ENCODE data around the gene LYPD6. TPM values are rescaled to one million over a fixed set of nuclear protein-coding genes. Genes with fewer than 3 reads are reported as not detected.

Gene LYPD6, protein sequence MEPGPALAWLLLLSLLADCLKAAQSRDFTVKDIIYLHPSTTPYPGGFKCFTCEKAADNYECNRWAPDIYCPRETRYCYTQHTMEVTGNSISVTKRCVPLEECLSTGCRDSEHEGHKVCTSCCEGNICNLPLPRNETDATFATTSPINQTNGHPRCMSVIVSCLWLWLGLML
- 5.4 TPM for polyA plus RNA-seq
- long read RNA-seq, donor 1 = 0 reads
- long read RNA-seq, donor 2, full-length matches to known transcripts = 3 of 3 reads
- long read RNA-seq, donor 2, partial matches to known transcripts = 0 of 3 reads
- long read RNA-seq, donor 2, other reads (novel, unspliced or antisense) = 0 of 3 reads
- long read RNA-seq, donor 3 = 0 reads
- long read RNA-seq, donor 4 = 0 reads
- long read RNA-seq, donor 5 = 0 reads
- long read RNA-seq, donor 6, full-length matches to known transcripts = 5 of 5 reads
- long read RNA-seq, donor 6, partial matches to known transcripts = 0 of 5 reads
- long read RNA-seq, donor 6, other reads (novel, unspliced or antisense) = 0 of 5 reads
- long read RNA-seq, donor 7, full-length matches to known transcripts = 1 of 1 reads
- long read RNA-seq, donor 7, partial matches to known transcripts = 0 of 1 reads
- long read RNA-seq, donor 7, other reads (novel, unspliced or antisense) = 0 of 1 reads
- long read RNA-seq, donor 8, full-length matches to known transcripts = 2 of 8 reads
- long read RNA-seq, donor 8, partial matches to known transcripts = 6 of 8 reads
- long read RNA-seq, donor 8, other reads (novel, unspliced or antisense) = 0 of 8 reads
- long read RNA-seq, donor 9, full-length matches to known transcripts = 2 of 2 reads
- long read RNA-seq, donor 9, partial matches to known transcripts = 0 of 2 reads
- long read RNA-seq, donor 9, other reads (novel, unspliced or antisense) = 0 of 2 reads
- long read RNA-seq, donor 10, full-length matches to known transcripts = 2 of 2 reads
- long read RNA-seq, donor 10, partial matches to known transcripts = 0 of 2 reads
- long read RNA-seq, donor 10, other reads (novel, unspliced or antisense) = 0 of 2 reads
- long read RNA-seq, donor 11, full-length matches to known transcripts = 2 of 2 reads
- long read RNA-seq, donor 11, partial matches to known transcripts = 0 of 2 reads
- long read RNA-seq, donor 11, other reads (novel, unspliced or antisense) = 0 of 2 reads

GRCh38 chr2:149330127-149331022 lies at the start of gene LYPD6:
Gene LYPD6 (plus strand): TSS chr2:149330587. CDS start chr2:149437709, 107,122 bp downstream.
- no peaks in the 10 kb centered on the region for H3K36me3 ChIP-seq (ENCODE audit: control insufficient read depth, insufficient read depth, low read length)
- H3K27me3 ChIP-seq (ENCODE audit: control insufficient read depth, insufficient read depth, low read length) = peaks cover 4% of the 10 kb centered on the region

GRCh38 chr2:149281441-149281840 lies 48.9 kb upstream of the LYPD6 start:
- H3K9me3 ChIP-seq (ENCODE audit: control insufficient read depth, low read depth, low read length) = no peaks in the 10 kb centered on the region
- no CpG with 5 or more reads among the region's 3 CpGs for WGBS (ENCODE audit: insufficient coverage, low lambda C conversion rate)
- DNase-seq = no peak

More at GRCh38 chr2:149330127-149331022, at the start of gene LYPD6:
- peak within 1 kb of the TSS; percentile 88 for H3K4me3 ChIP-seq (ENCODE audit: low read length)
- DNase-seq = peak; percentile 64 to 86
- WGBS (ENCODE audit: insufficient coverage, low lambda C conversion rate) = no CpG with 5 or more reads among the region's 96 CpGs
- H3K4me1 ChIP-seq (ENCODE audit: control insufficient read depth, insufficient read depth, low read length) = peaks cover 8% of the 10 kb centered on the region
- H3K9me3 ChIP-seq (ENCODE audit: control insufficient read depth, low read depth, low read length) = no peaks in the 10 kb centered on the region
- H3K27ac ChIP-seq (ENCODE audit: low read length) = peak within 1 kb of the TSS; percentile 88

GRCh38 chr2:149290662-149291061 lies 39.7 kb upstream of the LYPD6 start:
- H3K36me3 ChIP-seq (ENCODE audit: control insufficient read depth, insufficient read depth, low read length) = no peaks in the 10 kb centered on the region
- H3K27me3 ChIP-seq (ENCODE audit: control insufficient read depth, insufficient read depth, low read length) = no peaks in the 10 kb centered on the region
- H3K9me3 ChIP-seq (ENCODE audit: control insufficient read depth, low read depth, low read length) = no peaks in the 10 kb centered on the region
- H3K27ac ChIP-seq (ENCODE audit: low read length) = no peak overlapping the region
- no peak overlapping the region for H3K4me3 ChIP-seq (ENCODE audit: low read length)
- WGBS (ENCODE audit: insufficient coverage, low lambda C conversion rate) = no CpG with 5 or more reads among the region's 2 CpGs
- H3K4me1 ChIP-seq (ENCODE audit: control insufficient read depth, insufficient read depth, low read length) = no peaks in the 10 kb centered on the region
- no peak for DNase-seq

More at GRCh38 chr2:149281441-149281840, 48.9 kb upstream of the LYPD6 start:
- Histone ChIP-seq H3K27ac (ENCODE audit: low read length) (no peak overlapping the region), H3K4me3 (ENCODE audit: low read length) (no peak overlapping the region), H3K4me1 (ENCODE audit: control insufficient read depth, insufficient read depth, low read length) (peaks cover 8% of the 10 kb centered on the region), H3K36me3 (ENCODE audit: control insufficient read depth, insufficient read depth, low read length) (no peaks in the 10 kb centered on the region), H3K27me3 (ENCODE audit: control insufficient read depth, insufficient read depth, low read length) (no peaks in the 10 kb centered on the region)

GRCh38 chr2:149291881-149292280 lies 38.5 kb upstream of the LYPD6 start:
- no peaks in the 10 kb centered on the region for H3K4me1 ChIP-seq (ENCODE audit: control insufficient read depth, insufficient read depth, low read length)
- no peak for DNase-seq
- no peaks in the 10 kb centered on the region for H3K9me3 ChIP-seq (ENCODE audit: control insufficient read depth, low read depth, low read length)
- no peaks in the 10 kb centered on the region for H3K36me3 ChIP-seq (ENCODE audit: control insufficient read depth, insufficient read depth, low read length)
- H3K4me3 ChIP-seq (ENCODE audit: low read length) = no peak overlapping the region
- H3K27me3 ChIP-seq (ENCODE audit: control insufficient read depth, insufficient read depth, low read length) = no peaks in the 10 kb centered on the region
- H3K27ac ChIP-seq (ENCODE audit: low read length) = no peak overlapping the region

DNA sequence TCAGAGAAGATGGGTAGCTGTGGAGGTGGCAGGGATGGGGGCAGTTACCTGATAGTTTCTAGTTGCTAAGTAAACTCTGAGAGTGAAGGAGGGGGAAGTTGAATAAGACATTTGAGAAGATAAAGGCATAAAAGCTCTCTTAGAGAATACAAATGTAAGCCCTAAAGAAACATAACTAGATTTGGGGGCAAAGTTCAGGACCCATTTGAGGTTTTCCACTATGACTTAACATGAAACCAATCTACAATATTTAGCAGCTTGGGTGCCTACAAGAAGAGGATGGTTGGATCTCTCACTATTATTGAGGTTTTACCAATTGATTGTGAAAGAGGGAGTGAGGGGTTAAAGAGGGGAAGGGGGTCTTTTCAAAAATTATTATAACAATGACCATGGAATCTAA lies 34.4 kb upstream of the LYPD6 start:
- H3K4me1 ChIP-seq (ENCODE audit: control insufficient read depth, insufficient read depth, low read length) = no peaks in the 10 kb centered on the region
- no peaks in the 10 kb centered on the region for H3K36me3 ChIP-seq (ENCODE audit: control insufficient read depth, insufficient read depth, low read length)
- no peak overlapping the region for H3K27ac ChIP-seq (ENCODE audit: low read length)
- no peaks in the 10 kb centered on the region for H3K27me3 ChIP-seq (ENCODE audit: control insufficient read depth, insufficient read depth, low read length)
- DNase-seq = no peak
- H3K4me3 ChIP-seq (ENCODE audit: low read length) = no peak overlapping the region
- H3K9me3 ChIP-seq (ENCODE audit: control insufficient read depth, low read depth, low read length) = no peaks in the 10 kb centered on the region

DNA sequence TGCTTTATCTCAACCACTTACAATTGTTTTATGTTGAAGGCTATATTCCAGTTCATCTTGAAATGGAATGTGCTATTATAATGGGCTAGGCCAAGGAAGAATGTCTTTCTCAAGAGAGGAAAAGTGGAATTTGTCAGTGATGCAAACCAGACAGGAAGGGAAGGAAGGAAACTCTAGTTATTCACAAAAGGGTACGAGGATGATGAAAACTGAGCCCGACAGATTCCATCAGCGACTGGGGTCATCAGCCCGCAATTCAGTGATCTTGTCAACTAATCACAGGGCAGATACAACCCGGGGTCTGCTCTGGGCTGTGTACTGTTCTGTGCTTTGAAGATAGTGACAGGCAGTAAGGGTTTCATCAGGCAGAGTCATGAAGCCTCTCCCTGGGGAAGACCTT lies 23.4 kb upstream of the LYPD6 start:
- Histone ChIP-seq H3K4me3 (ENCODE audit: low read length) (no peak overlapping the region), H3K9me3 (ENCODE audit: control insufficient read depth, low read depth, low read length) (no peaks in the 10 kb centered on the region), H3K36me3 (ENCODE audit: control insufficient read depth, insufficient read depth, low read length) (no peaks in the 10 kb centered on the region), H3K27ac (ENCODE audit: low read length) (no peak overlapping the region), H3K27me3 (ENCODE audit: control insufficient read depth, insufficient read depth, low read length) (no peaks in the 10 kb centered on the region), H3K4me1 (ENCODE audit: control insufficient read depth, insufficient read depth, low read length) (no peaks in the 10 kb centered on the region)
- no CpG with 5 or more reads among the region's 5 CpGs for WGBS (ENCODE audit: insufficient coverage, low lambda C conversion rate)
- peak in 1 of 2 donors; percentile 15 for DNase-seq

DNA sequence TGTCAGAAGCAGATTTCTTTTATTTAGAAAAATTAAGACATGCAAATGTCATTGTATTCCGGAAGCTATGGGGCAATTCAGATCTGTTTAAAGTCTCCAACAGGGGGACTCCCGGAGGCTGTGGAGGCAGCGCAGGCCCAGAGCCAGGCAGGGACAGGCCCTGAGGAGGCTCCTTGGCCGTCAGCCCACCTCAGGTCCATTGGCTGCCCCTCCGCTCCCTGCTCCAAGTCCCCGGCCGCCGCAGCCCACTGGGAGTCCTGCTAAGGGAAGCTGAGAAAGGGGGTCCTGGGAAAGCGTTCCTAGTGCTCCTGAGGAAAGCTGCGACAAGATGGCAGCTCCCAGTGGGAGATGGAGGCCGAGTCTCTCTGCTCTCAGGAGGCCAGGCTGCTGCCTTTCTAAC lies 20.0 kb upstream of the LYPD6 start:
- Histone ChIP-seq H3K9me3 (ENCODE audit: control insufficient read depth, low read depth, low read length) (no peaks in the 10 kb centered on the region), H3K4me3 (ENCODE audit: low read length) (no peak overlapping the region), H3K27ac (ENCODE audit: low read length) (no peak overlapping the region), H3K36me3 (ENCODE audit: control insufficient read depth, insufficient read depth, low read length) (no peaks in the 10 kb centered on the region), H3K27me3 (ENCODE audit: control insufficient read depth, insufficient read depth, low read length) (no peaks in the 10 kb centered on the region), H3K4me1 (ENCODE audit: control insufficient read depth, insufficient read depth, low read length) (peaks cover 3% of the 10 kb centered on the region)
- no peak for DNase-seq
- WGBS (ENCODE audit: insufficient coverage, low lambda C conversion rate) = no CpG with 5 or more reads among the region's 11 CpGs

DNA sequence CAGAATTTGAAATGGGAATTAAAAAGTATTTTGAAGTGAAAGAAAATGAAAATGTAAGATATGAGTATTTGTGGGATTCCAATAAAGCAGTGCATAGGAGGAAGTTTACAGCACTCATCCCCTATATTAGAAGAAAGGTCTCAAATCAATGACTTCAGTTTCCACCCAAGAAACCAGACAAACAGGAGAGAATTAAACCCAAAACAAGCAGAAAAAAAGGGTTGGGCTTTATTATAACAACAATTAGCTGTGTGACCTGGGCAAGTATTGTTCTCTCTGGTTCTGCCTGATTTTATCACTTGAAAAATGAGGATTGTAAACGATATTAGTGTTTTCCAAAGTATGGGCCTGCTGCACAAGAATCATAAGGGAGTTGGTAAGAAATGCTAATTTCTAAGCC lies 18.3 kb upstream of the LYPD6 start:
- no peak for DNase-seq

DNA sequence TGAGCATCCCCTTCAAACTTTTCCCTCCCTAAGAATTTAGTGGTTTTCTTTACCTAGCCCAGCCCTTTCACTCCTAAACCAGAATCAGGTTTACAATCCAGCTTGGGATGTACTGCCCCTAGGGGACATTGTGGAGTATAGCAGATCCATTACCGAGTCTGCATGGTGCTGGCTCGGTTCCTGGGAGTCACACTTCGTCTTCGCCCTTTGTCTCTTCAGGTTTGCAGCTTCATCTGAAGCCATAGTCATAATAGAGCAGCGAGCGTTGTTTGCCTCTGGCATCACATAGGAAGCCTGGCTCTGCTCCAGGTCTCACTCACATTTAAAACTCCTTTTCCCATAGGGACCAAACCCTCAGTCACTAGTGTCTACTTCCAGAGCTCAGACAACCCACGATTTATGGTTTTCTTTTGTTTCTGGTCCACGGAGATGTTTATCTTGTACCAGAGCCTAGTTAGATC lies 16.8 kb upstream of the LYPD6 start:
- peak; percentile 40 to 70 for DNase-seq
- no peaks in the 10 kb centered on the region for H3K27me3 ChIP-seq (ENCODE audit: control insufficient read depth, insufficient read depth, low read length)
- 48% methylated on average over 3 of the region's 8 CpGs for WGBS (ENCODE audit: insufficient coverage, low lambda C conversion rate)

More for the DNA sequence above, 18.3 kb upstream of the LYPD6 start:
- H3K27me3 ChIP-seq (ENCODE audit: control insufficient read depth, insufficient read depth, low read length) = no peaks in the 10 kb centered on the region
- H3K4me1 ChIP-seq (ENCODE audit: control insufficient read depth, insufficient read depth, low read length) = peaks cover 3% of the 10 kb centered on the region
- H3K36me3 ChIP-seq (ENCODE audit: control insufficient read depth, insufficient read depth, low read length) = no peaks in the 10 kb centered on the region
- WGBS (ENCODE audit: insufficient coverage, low lambda C conversion rate) = no CpG with 5 or more reads among the region's 1 CpG
- H3K9me3 ChIP-seq (ENCODE audit: control insufficient read depth, low read depth, low read length) = no peaks in the 10 kb centered on the region
- H3K27ac ChIP-seq (ENCODE audit: low read length) = no peak overlapping the region
- H3K4me3 ChIP-seq (ENCODE audit: low read length) = no peak overlapping the region

More for the DNA sequence above, 16.8 kb upstream of the LYPD6 start:
- Histone ChIP-seq H3K9me3 (ENCODE audit: control insufficient read depth, low read depth, low read length) (no peaks in the 10 kb centered on the region), H3K36me3 (ENCODE audit: control insufficient read depth, insufficient read depth, low read length) (no peaks in the 10 kb centered on the region), H3K27ac (ENCODE audit: low read length) (no peak overlapping the region), H3K4me3 (ENCODE audit: low read length) (no peak overlapping the region), H3K4me1 (ENCODE audit: control insufficient read depth, insufficient read depth, low read length) (peaks cover 3% of the 10 kb centered on the region)
